Mesenchymal stem cell (in vitro differentiated cells and primary cell): ENCODE data around the gene NRP2.
A peak's percentile ranks its signal among the peaks of the same experiment; 100 is the strongest.

Experiments used
- DNase-seq: peaks from one replicate; pipeline ENCODE4 v3.0.0-alpha.2; 2013
- H2AFZ ChIP-seq: one replicate; pipeline ENCODE4 v1.6.1; 2013; ENCODE audit warnings: low read depth, mild to moderate bottlenecking, control low read depth, inconsistent platforms, low read length, moderate library complexity
- H2AK5ac ChIP-seq: 2 replicates; pipeline ENCODE4 v1.6.1; 2013; ENCODE audit warnings: low read length, moderate library complexity, mild to moderate bottlenecking, inconsistent platforms; ENCODE audit not compliant: severe bottlenecking
- H2BK120ac ChIP-seq: one replicate; pipeline ENCODE4 v1.6.1; 2013; ENCODE audit warnings: low read depth, mild to moderate bottlenecking, inconsistent platforms, low read length, moderate library complexity
- H2BK12ac ChIP-seq, 2 experiments: one replicate each; pipeline ENCODE4 v1.6.1; 2013; ENCODE audit warnings: inconsistent platforms in 2 of 2, low read length in 2 of 2, mild to moderate bottlenecking in 2 of 2, moderate library complexity in 2 of 2, control low read depth in 1 of 2
- H2BK15ac ChIP-seq: one replicate; pipeline ENCODE4 v1.6.1; 2013; ENCODE audit warnings: mild to moderate bottlenecking, low read depth, inconsistent platforms; ENCODE audit not compliant: poor library complexity, severe bottlenecking
- H2BK5ac ChIP-seq: 2 replicates; pipeline ENCODE4 v1.6.1; 2013; ENCODE audit warnings: low read depth, mild to moderate bottlenecking, low read length, control low read depth, inconsistent platforms; ENCODE audit not compliant: poor library complexity, severe bottlenecking
- H3K14ac ChIP-seq, 2 experiments: one replicate each; pipeline ENCODE4 v1.6.1; 2013; ENCODE audit warnings: inconsistent platforms in 2 of 2, low read length in 2 of 2, control low read depth in 1 of 2, mild to moderate bottlenecking in 1 of 2, moderate library complexity in 1 of 2
- H3K18ac ChIP-seq, 2 experiments: one replicate each; pipeline ENCODE4 v1.6.1; 2013; ENCODE audit warnings: inconsistent platforms in 2 of 2, low read length in 2 of 2, control low read depth in 1 of 2, low read depth in 1 of 2, mild to moderate bottlenecking in 1 of 2
- H3K23ac ChIP-seq, 2 experiments: one replicate each; pipeline ENCODE4 v1.6.1; 2013; ENCODE audit warnings: inconsistent platforms in 2 of 2, low read length in 2 of 2, mild to moderate bottlenecking in 2 of 2, moderate library complexity in 2 of 2, control low read depth in 1 of 2
- H3K27ac ChIP-seq: 2 replicates; pipeline ENCODE4 v1.5.1; 2013; ENCODE audit warnings: mild to moderate bottlenecking, moderate library complexity, low read length, control low read depth, inconsistent platforms; ENCODE audit not compliant: poor library complexity, severe bottlenecking
- H3K27me3 ChIP-seq, 2 experiments: 2 replicates each; pipeline versions ENCODE4 v1.6.1 to v1.7.0; 2013; ENCODE audit warnings: low read length in 2 of 2, mild to moderate bottlenecking in 2 of 2, moderate library complexity in 2 of 2, control low read depth in 1 of 2, inconsistent platforms in 1 of 2; ENCODE audit not compliant: control insufficient read depth in 1 of 2, insufficient read depth in 1 of 2
- H3K36me3 ChIP-seq, 2 experiments: 2 replicates each; pipeline versions ENCODE4 v1.6.1 to v1.7.0; 2013; ENCODE audit warnings: low read length in 2 of 2, control low read depth in 1 of 2, inconsistent platforms in 1 of 2, low read depth in 1 of 2, mild to moderate bottlenecking in 1 of 2; ENCODE audit not compliant: insufficient read depth in 2 of 2, control insufficient read depth in 1 of 2
- H3K4ac ChIP-seq, 2 experiments: one replicate each; pipeline ENCODE4 v1.6.1; 2013; ENCODE audit warnings: inconsistent platforms in 2 of 2, low read length in 2 of 2, mild to moderate bottlenecking in 2 of 2, moderate library complexity in 2 of 2, control low read depth in 1 of 2, low read depth in 1 of 2
- H3K4me1 ChIP-seq: 2 replicates; pipeline ENCODE4 v1.6.1; 2013; ENCODE audit warnings: low read depth, low read length, control low read depth; ENCODE audit not compliant: control insufficient read depth, insufficient read depth
- H3K4me2 ChIP-seq: 2 replicates; pipeline ENCODE4 v1.6.1; 2013; ENCODE audit warnings: low read length, mild to moderate bottlenecking, inconsistent platforms; ENCODE audit not compliant: poor library complexity, severe bottlenecking
- H3K4me3 ChIP-seq, 2 experiments: 2 replicates each; pipeline versions ENCODE4 v1.5.1 to v1.7.0; 2013; ENCODE audit warnings: low read length in 2 of 2, mild to moderate bottlenecking in 2 of 2, control low read depth in 1 of 2, low read depth in 1 of 2; ENCODE audit not compliant: insufficient read depth in 1 of 2
- H3K79me1 ChIP-seq: replicated peaks from 2 replicates; pipeline ENCODE4 v1.6.1; 2013; ENCODE audit warnings: mild to moderate bottlenecking, control low read depth, low read length, inconsistent platforms; ENCODE audit not compliant: poor library complexity, severe bottlenecking
- H3K9ac ChIP-seq: 2 replicates; pipeline ENCODE4 v1.7.0; 2013; ENCODE audit warnings: mild to moderate bottlenecking, low read length, moderate library complexity
- H3K9me3 ChIP-seq: 2 replicates; pipeline ENCODE4 v1.7.0; 2013; ENCODE audit warnings: mild to moderate bottlenecking, low read length; ENCODE audit not compliant: control insufficient read depth
- H4K8ac ChIP-seq: one replicate; pipeline ENCODE4 v1.6.1; 2013; ENCODE audit warnings: inconsistent platforms, mild to moderate bottlenecking, low read length, moderate library complexity
- H4K91ac ChIP-seq: one replicate; pipeline ENCODE4 v1.6.1; 2013; ENCODE audit warnings: mild to moderate bottlenecking, low read length, inconsistent platforms
- WGBS: methylation state at CpG from one replicate; pipeline ENCODE4 v1.1.7; 2013; ENCODE audit warnings: mixed read lengths; 5-methylcytosine and 5-hydroxymethylcytosine counted together

Gene NRP2

GRCh38 chr2:205757271-205757670, 75.0 kb downstream of the NRP2 start:
- Histone ChIP-seq H3K27ac (no peak overlapping the region), H3K14ac (no peak overlapping the region), H4K91ac (peak overlapping the region; percentile 36), H3K9ac (no peak overlapping the region), H3K79me1 (no peaks in the 10 kb centered on the region), H4K8ac (no peak overlapping the region), H3K4me2 (no peak overlapping the region), H2BK15ac (no peak overlapping the region), H3K9me3 (no peaks in the 10 kb centered on the region), H2AK5ac (no peak overlapping the region), H2BK120ac (no peak overlapping the region), H3K4me1 (peaks cover 8% of the 10 kb centered on the region), H2AFZ (no peak overlapping the region), H3K23ac (no peak overlapping the region), H3K36me3 (peaks cover 7 to 18% of the 10 kb centered on the region in 2 experiments), H3K18ac (peak overlapping the region; percentile 26 to 52), H3K4ac (peak overlapping the region; percentile 17 to 79), H2BK5ac (no peak overlapping the region), H3K4me3 (no peak overlapping the region), H2BK12ac (peak overlapping the region; percentile 42 to 84), H3K27me3 (no peaks in the 10 kb centered on the region)
- 92% methylated on average over 4 of the region's 4 CpGs for WGBS
- no peak for DNase-seq

- H2BK12ac ChIP-seq, result peak overlapping the region; percentile 29 to 73
- no peak overlapping the region for H2AFZ ChIP-seq
- no peaks in the 10 kb centered on the region for H3K9me3 ChIP-seq
- no peak overlapping the region for H4K91ac ChIP-seq
- H2BK120ac ChIP-seq, result no peak overlapping the region
- no peaks in the 10 kb centered on the region for H3K27me3 ChIP-seq
- H3K4me1 ChIP-seq, result peaks cover 8% of the 10 kb centered on the region
- H2AK5ac ChIP-seq, result no peak overlapping the region
- H3K79me1 ChIP-seq, result no peaks in the 10 kb centered on the region
- H3K4me2 ChIP-seq, result no peak overlapping the region
- 21% methylated on average over 4 of the region's 4 CpGs for WGBS
- no peak overlapping the region for H3K14ac ChIP-seq
- H2BK15ac ChIP-seq, result no peak overlapping the region
- no peak overlapping the region for H2BK5ac ChIP-seq
- no peak overlapping the region for H3K27ac ChIP-seq
- H3K18ac ChIP-seq, result peak overlapping the region in 1 of 2 experiments; percentile 79
- H3K36me3 ChIP-seq, result peaks cover 7 to 18% of the 10 kb centered on the region in 2 experiments
- peak overlapping the region in 1 of 2 experiments; percentile 62 for H3K4ac ChIP-seq
- no peak overlapping the region for H3K9ac ChIP-seq
- no peak overlapping the region for H3K23ac ChIP-seq
- DNase-seq, result peak; percentile 90
- no peak overlapping the region for H3K4me3 ChIP-seq
- no peak overlapping the region for H4K8ac ChIP-seq
Measured at GRCh38 chr2:205758051-205758450, 75.8 kb downstream of the NRP2 start.

GRCh38 chr2:205758500-205758899, 76.2 kb downstream of the NRP2 start:
- WGBS, result 87% methylated on average over 5 of the region's 5 CpGs

GRCh38 chr2:205759257-205759656, 77.0 kb downstream of the NRP2 start:
- no peak overlapping the region for H3K9ac ChIP-seq
- H3K4me2 ChIP-seq, result no peak overlapping the region
- peaks cover 7 to 18% of the 10 kb centered on the region in 2 experiments for H3K36me3 ChIP-seq
- H3K9me3 ChIP-seq, result no peaks in the 10 kb centered on the region
- H3K27ac ChIP-seq, result no peak overlapping the region
- no peaks in the 10 kb centered on the region for H3K27me3 ChIP-seq
- H2BK5ac ChIP-seq, result no peak overlapping the region
- H4K8ac ChIP-seq, result no peak overlapping the region
- no peak overlapping the region for H3K4ac ChIP-seq
- WGBS, result 94% methylated on average over 3 of the region's 4 CpGs
- DNase-seq, result no peak
- no peak overlapping the region for H3K23ac ChIP-seq
- H2BK120ac ChIP-seq, result no peak overlapping the region
- peaks cover 12% of the 10 kb centered on the region for H3K4me1 ChIP-seq
- peak overlapping the region; percentile 51 to 75 for H2BK12ac ChIP-seq
- H2BK15ac ChIP-seq, result no peak overlapping the region
- no peak overlapping the region for H3K14ac ChIP-seq
- no peak overlapping the region for H4K91ac ChIP-seq
- no peaks in the 10 kb centered on the region for H3K79me1 ChIP-seq
- no peak overlapping the region for H3K18ac ChIP-seq
- no peak overlapping the region for H2AFZ ChIP-seq
- no peak overlapping the region for H2AK5ac ChIP-seq
- no peak overlapping the region for H3K4me3 ChIP-seq

More at GRCh38 chr2:205758500-205758899, 76.2 kb downstream of the NRP2 start:
- Histone ChIP-seq H3K4ac (peak overlapping the region in 1 of 2 experiments; percentile 62), H2BK15ac (peak overlapping the region; percentile 18), H2AFZ (no peak overlapping the region), H3K9me3 (no peaks in the 10 kb centered on the region), H3K36me3 (peaks cover 7 to 15% of the 10 kb centered on the region in 2 experiments), H4K91ac (no peak overlapping the region), H3K4me3 (no peak overlapping the region), H2AK5ac (no peak overlapping the region), H3K18ac (peak overlapping the region; percentile 0 to 79), H2BK5ac (no peak overlapping the region), H3K9ac (no peak overlapping the region), H3K27ac (no peak overlapping the region), H3K27me3 (no peaks in the 10 kb centered on the region), H3K23ac (no peak overlapping the region), H2BK12ac (peak overlapping the region; percentile 29 to 73), H2BK120ac (no peak overlapping the region), H3K79me1 (no peaks in the 10 kb centered on the region), H3K4me2 (no peak overlapping the region), H3K4me1 (peaks cover 8% of the 10 kb centered on the region), H4K8ac (no peak overlapping the region), H3K14ac (no peak overlapping the region)
- no peak for DNase-seq
